AG09319 (cell line): ENCODE measurements around the gene MIER3.

Experiments used
- DNase-seq: peaks from one replicate; pipeline ENCODE4 v3.0.0-alpha.2; 2010; ENCODE audit warnings: low read depth; ENCODE audit errors: extremely low read depth
- CTCF ChIP-seq: IDR thresholded peaks from 2 replicates; pipeline ENCODE4 v1.5.1; 2011; ENCODE audit warnings: low read depth, mild to moderate bottlenecking, inconsistent platforms, low read length, moderate library complexity

Gene MIER3

DNA sequence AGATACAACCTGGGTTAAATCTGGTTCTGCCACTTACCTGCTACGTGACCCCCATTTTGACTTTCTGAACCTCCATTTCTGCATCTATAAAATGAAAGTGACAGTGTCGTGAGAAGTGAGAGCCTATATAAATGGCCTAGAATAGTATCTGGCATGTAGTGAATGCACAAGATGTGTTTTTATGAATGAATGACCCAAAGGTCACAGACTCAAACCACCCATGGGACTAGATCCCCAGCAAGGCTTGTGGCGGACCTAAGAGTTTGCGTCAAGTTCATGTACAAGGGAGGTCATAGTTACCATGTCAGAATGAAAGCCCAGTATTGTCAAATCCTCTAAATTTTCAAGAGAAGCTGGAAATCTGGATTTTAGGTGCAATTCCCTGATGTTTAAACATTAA lies 53.7 kb downstream of the MIER3 start:
- no peak for TF ChIP-seq CTCF
- DNase-seq: no peak

GRCh38 chr5:56896763-56897162 lies 55.2 kb downstream of the MIER3 start:
- no peak for DNase-seq
- TF ChIP-seq CTCF: no peak

DNA sequence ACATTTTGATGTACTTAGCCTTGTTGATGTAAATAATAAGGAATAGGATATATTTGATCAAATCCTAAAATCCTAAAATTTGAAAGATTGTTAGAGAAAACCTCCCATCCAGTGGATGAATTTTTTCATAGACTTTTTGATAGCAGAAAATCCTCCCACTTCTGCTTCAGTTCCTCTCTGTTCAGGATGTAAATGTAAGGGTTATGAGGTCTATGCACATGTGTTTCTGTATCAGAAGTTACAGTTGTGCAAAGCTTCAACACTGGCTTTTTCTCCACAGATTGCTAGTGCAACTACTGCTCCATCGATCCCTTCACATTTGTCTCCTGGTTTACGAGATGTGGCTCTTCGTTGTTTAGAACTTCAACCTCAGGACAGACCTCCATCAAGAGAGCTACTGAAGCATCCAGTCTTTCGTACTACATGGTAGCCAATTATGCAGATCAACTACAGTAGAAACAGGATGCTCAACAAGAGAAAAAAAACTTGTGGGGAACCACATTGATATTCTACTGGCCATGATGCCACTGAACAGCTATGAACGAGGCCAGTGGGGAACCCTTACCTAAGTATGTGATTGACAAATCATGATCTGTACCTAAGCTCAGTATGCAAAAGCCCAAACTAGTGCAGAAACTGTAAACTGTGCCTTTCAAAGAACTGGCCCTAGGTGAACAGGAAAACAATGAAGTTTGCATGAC lies 58.5 kb downstream of the MIER3 start:
- DNase-seq: no peak
- no peak for TF ChIP-seq CTCF

GRCh38 chr5:56881571-56881970 lies 70.4 kb downstream of the MIER3 start:
- no peak for DNase-seq
- TF ChIP-seq CTCF: no peak

GRCh38 chr5:56876327-56876726 lies 75.6 kb downstream of the MIER3 start:
- no peak for TF ChIP-seq CTCF

GRCh38 chr5:56873056-56873455 lies 78.9 kb downstream of the MIER3 start:
- DNase-seq: no peak
- TF ChIP-seq CTCF: no peak

More at GRCh38 chr5:56876327-56876726, 75.6 kb downstream of the MIER3 start:
- no peak for DNase-seq

DNA sequence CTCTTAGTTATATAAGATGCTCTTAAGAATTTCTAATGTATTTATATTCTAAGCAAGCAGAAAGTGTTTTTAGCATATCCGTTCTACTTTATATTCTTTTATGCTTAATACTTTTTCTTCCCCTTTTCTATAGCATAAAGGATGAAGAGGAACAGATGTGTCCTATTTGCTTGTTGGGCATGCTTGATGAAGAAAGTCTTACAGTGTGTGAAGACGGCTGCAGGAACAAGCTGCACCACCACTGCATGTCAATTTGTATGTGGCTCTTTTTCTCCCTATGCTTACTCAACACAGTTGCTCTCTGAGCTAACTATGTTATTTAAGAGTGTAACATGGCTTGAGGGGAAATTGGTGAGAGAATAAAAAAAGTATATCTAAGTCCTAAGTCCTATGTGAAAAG lies 80.1 kb downstream of the MIER3 start:
- no peak for TF ChIP-seq CTCF
- no peak for DNase-seq
